Suppressor macrophage (primary cell): ENCODE results near the gene OPN5.

ENCODE experiments used
- DNase-seq, 4 experiments: peaks; one replicate each; pipeline ENCODE4 v3.0.0-alpha.2; 2020 to 2022

OPN5 gene

DNA sequence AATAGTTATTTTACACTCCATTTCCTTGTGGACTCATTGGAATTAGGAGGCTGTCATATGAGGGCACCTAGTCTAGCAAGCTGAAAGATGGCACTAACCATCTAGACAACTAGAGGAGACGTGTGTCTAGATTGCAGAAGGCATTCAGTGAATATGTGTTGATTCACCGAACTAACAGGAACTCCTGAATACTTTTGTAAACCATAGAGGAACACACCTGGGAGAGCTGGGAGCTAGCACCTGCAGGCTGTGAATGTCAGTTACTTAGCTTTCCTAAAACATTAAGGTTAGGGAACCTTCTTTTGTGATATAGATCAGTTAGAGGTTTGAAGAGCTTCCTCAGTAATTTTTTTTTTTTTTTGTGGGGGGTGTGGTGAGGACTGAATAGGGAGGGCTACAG lies 7.7 kb downstream of the OPN5 start:
- no peak for DNase-seq

- no peak for DNase-seq
Measured at GRCh38 chr6:47792216-47792733, 10.4 kb downstream of the OPN5 start.

DNA sequence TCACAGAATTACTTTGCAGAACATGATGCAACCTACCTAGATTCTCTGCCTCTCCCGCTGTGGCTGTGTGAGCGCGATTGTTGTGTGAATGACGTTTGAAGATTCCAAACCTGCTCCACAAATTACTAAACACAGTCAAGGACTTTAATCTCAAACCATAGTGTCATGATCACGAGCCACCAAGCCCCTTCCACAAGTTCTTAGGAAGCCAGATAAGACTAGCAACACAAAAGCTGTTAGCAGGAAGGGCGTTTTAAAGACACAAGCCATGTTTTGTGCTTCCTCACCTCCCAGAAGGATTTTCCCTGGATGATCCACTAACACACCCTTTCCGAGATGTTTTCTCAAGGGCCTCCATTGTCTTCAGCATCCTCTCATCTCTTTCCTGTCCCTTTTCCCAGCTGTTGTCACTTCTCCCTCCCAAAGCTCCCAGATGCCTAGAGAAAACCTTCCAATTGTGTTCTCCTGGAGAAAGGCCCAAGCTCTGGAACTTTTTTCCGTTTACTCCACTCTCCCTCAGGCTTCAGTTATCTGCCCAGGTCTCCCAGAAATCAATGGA lies 12.8 kb downstream of the OPN5 start:
- no peak for DNase-seq

GRCh38 chr6:47801984-47802383 lies 20.2 kb downstream of the OPN5 start:
- DNase-seq: no peak

DNA sequence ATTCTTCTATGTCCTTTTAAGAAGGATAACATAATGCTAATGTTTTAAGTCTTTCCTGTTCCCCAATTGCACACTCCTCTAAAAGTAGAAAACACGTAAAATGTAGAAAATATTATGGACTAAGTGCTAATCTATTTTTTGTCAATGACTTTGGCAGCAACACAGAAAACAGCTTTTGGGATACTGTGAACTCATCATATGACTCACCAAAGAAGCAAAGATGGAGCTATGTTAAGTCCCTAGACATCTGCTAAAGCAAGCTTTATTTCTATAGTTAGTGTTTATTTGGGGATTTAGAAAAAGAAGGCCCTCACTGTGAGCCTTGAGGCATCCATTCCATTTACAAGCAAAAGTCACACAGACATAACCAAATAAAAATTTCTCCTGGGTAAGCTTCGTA lies 23.0 kb downstream of the OPN5 start:
- DNase-seq: no peak

DNA sequence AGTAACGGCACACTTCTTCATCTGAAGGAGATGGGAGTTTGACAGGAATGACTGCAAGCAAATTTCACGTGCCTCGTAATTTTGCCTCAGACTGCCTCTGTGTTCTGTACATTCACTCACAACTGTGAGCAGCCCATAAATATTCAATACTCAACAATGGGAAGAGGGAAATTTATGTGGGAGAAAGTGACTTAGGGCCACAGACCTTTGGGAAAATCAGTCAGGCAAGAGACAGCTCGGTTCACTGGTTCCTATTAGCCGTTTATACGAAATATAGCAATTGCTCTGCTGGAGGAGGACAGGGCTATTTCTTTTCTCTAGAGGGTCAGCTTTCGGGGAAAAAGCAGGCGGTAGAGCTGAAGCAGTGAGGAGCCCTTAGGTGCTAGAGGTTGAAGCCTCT lies 28.0 kb downstream of the OPN5 start:
- no peak for DNase-seq

- no peak for DNase-seq
Measured at GRCh38 chr6:47810885-47811284, 29.1 kb downstream of the OPN5 start.

DNA sequence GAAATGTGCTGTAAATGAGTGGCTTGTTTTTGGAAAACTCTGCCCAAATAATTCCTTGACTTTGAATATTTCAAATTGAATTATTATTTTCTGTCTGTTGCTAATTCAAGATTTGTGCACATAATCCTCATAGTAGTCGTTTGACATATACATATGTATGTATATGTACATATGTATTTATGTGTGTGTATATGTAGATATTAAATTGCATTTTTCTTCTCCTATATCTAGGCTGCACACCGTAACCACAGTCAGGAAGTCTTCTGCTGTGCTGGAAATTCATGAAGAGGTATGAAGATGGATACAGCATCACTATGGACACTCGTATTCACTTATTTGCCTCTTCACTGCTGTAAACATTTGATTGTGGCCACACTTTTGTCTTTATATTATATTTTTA lies 29.6 kb downstream of the OPN5 start:
- DNase-seq: no peak

- no peak for DNase-seq
Measured at GRCh38 chr6:47817749-47818148, 35.9 kb downstream of the OPN5 start.

- DNase-seq: no peak
Measured at GRCh38 chr6:47819461-47819860, 37.6 kb downstream of the OPN5 start.

DNA sequence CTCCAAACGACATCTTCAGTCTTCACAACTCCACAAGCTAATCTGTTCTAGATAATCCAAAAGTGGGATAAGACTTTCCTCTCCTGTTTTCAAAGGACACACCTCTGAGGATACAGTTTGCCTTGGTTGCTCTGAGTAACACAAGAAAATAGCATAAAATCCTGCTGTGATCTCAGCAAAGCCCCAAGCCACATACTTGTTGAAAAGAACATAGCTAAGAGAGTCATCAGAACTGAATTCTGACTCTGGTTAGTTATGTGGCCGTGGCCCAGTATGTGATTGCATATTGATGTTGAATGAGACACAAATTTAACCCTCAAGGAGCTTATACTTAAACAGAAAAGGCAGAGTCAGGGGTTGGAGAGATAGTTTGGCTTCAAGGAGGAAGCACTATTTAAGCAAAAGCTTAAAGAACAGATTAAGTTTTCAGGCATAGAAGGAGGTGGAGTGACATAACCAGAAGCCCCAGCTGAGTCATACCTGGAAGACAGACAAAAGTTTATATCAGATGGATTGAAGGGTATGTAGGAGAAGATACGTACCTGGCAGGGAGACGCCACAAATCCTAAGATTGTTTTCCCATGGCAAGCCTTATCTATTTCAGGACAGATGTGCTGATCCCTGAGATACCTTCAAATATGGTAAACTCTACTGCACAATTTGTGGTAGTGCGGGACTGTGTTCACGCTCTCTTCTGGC lies 41.2 kb downstream of the OPN5 start:
- DNase-seq: no peak

- DNase-seq: no peak
Measured at GRCh38 chr6:47832386-47833100, 50.7 kb downstream of the OPN5 start.

GRCh38 chr6:47834196-47834595 lies 52.4 kb downstream of the OPN5 start:
- no peak for DNase-seq

- no peak for DNase-seq
Measured at GRCh38 chr6:47836046-47836445, 54.2 kb downstream of the OPN5 start.

DNA sequence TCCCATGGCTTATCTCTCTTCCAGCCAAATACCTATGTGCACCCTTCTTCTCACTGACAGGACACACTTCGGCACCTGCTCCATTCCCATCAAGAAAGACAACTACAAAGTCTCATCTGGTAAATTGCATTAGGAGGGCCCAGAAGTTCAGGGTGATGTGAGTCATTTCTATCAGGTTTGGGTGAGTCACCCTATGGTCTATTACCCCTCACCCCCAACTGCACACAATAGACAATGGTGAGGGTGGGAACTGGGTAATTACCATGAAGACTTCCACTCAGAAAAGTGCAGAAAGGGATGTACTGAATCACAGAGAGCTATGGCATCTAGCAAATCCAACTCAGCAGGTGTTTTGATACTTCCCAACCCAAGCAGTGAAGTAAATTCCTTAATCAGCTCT lies 54.8 kb downstream of the OPN5 start:
- DNase-seq: no peak

GRCh38 chr6:47839645-47840044 lies 57.8 kb downstream of the OPN5 start:
- DNase-seq: no peak

DNA sequence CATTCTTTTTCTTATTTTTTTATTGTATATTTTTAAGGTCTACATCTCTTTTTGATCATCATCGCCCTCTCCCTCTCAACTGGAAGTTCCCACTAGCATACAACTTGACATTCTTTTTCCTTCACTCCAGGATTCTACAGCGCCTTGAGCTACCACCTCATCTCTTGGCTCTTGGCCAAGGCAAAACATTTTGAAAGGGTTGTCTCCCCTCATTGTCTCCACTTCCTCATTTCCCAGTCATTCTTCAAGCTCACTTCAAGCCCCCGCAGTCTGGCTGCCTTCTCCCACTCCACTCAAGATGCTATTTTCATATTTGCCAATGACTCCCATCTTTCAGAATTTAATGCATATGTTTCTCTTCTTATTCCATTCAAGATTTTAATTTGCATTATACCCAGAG lies 63.0 kb downstream of the OPN5 start:
- DNase-seq: no peak

DNA sequence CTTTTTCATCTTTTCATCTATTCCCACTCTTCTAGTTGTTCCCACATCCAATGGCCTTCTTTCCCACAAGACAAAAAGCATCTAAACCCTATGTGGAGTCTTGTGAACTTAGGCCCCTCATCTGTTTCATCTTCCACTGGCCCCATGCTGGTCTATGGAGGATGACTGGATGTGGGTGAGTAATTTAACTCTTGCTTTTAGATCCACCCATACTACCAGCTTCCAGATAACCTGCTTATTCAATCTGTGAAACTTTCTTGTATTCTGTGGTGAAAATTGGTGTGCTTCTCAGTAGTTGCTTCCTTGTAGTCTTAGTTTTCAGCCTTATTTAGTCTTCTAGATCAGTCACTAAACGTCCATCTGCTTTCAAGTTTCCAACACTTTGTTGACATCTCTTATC lies 64.9 kb downstream of the OPN5 start:
- no peak for DNase-seq

GRCh38 chr6:47851091-47851490 lies 69.3 kb downstream of the OPN5 start:
- no peak for DNase-seq

DNA sequence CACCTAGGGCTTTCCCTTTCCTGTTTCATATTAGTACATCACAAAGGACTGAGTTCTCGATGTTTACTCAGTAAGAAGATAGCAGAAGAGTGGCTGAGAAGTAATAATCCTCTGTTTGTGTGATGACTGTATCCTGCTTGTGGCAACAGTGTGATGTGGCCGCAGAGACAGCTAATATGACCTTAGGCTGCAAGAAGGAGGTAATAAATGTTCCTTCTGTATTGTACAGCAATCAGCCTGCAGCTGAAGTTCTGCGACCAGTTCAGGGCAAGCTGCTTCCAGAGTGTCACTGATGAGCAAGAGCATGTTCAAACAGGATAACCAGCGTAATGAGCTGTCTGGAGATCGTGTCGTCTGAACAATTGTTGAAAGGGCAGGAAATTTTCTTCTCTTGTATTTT lies 70.9 kb downstream of the OPN5 start:
- DNase-seq: no peak

DNA sequence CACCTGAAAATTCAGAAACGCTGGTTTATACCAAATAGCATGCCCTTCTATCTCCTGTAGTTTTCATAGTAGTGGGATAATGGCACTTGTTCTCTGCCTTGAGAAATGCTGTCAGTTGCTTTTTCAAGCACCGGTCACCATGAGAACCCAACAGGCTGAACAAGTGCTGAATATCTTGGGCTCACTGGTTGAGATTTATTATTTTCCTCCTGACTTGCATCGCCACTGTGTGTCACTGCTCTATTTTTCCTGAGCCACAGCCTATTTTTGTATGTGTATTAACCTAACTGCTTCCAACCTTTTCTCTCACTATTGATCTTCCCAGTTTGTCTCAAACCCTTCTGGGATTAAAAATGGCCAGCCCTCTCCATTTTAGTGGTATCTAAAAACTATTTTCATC lies 71.9 kb downstream of the OPN5 start:
- no peak for DNase-seq

DNA sequence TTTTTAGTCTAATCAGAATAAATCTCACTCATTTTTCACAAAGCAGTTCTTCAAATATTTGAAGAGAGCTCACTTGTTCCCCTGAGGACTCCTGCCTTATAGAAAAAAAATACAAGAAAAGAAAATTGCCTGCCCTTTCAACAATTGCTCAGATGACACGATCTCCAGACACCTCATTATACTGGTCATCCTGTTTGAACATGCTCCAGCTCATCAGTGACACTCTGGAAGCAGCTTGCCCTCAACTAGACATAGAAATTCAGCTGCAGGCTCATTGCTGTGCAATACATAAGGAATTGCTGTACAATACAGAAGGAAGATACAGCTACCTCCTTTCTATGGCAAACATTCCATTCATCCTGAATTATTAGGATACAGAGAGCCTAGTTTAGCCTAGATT lies 73.1 kb downstream of the OPN5 start:
- no peak for DNase-seq

GRCh38 chr6:47859175-47859574 lies 77.3 kb downstream of the OPN5 start:
- no peak for DNase-seq

GRCh38 chr6:47862731-47863130 lies 80.9 kb downstream of the OPN5 start:
- DNase-seq: no peak
